GM18505 (cell line): Measurements from ENCODE around the gene GPR25.

Experiments
- ATAC-seq: cut with Tn5 transposase; IDR thresholded peaks from one replicate; pipeline ENCODE4 v1.9.1; 2021; ENCODE audit not compliant: unreplicated experiment
- POLR2A ChIP-seq: IDR thresholded peaks from 4 replicates; pipeline ENCODE4 v1.6.1; 2011; ENCODE audit warnings: borderline replicate concordance; ENCODE audit not compliant: insufficient read depth, insufficient read length; ENCODE audit errors: extremely low read depth

The GPR25 gene

GRCh38 chr1:200862713-200863415 is 9.9 kb upstream of the GPR25 start:
- TF ChIP-seq POLR2A = no peak
- ATAC-seq = no peak

- no peak for TF ChIP-seq POLR2A
Measured at GRCh38 chr1:200866116-200866515, 6.7 kb upstream of the GPR25 start.

GRCh38 chr1:200866521-200866920 is 6.3 kb upstream of the GPR25 start:
- TF ChIP-seq POLR2A = no peak
- ATAC-seq = peak; percentile 84

More at GRCh38 chr1:200866116-200866515, 6.7 kb upstream of the GPR25 start:
- no peak for ATAC-seq

- ATAC-seq = no peak
- TF ChIP-seq POLR2A = no peak
Measured at GRCh38 chr1:200867018-200867811, 5.6 kb upstream of the GPR25 start.

- TF ChIP-seq POLR2A = no peak
- ATAC-seq = no peak
Measured at GRCh38 chr1:200869376-200869752, 3.4 kb upstream of the GPR25 start.

- no peak for ATAC-seq
- TF ChIP-seq POLR2A = peak; percentile 39
Measured at GRCh38 chr1:200869753-200870391, 2.9 kb upstream of the GPR25 start.

- ATAC-seq = no peak
- TF ChIP-seq POLR2A = no peak
Measured at GRCh38 chr1:200873116-200873670, 412 bp downstream of the GPR25 start.

GRCh38 chr1:200873671-200874397 is 1.1 kb downstream of the GPR25 start:
- no peak for ATAC-seq
- no peak for TF ChIP-seq POLR2A

GRCh38 chr1:200874694-200875093 is 1.9 kb downstream of the GPR25 start:
- TF ChIP-seq POLR2A = no peak
- ATAC-seq = no peak

GRCh38 chr1:200875416-200875815 is 2.6 kb downstream of the GPR25 start:
- no peak for TF ChIP-seq POLR2A
- no peak for ATAC-seq

- ATAC-seq = no peak
- no peak for TF ChIP-seq POLR2A
Measured at GRCh38 chr1:200877010-200877409, 4.2 kb downstream of the GPR25 start.

GRCh38 chr1:200877839-200878551 is 5.2 kb downstream of the GPR25 start:
- ATAC-seq = peak; percentile 68
- TF ChIP-seq POLR2A = no peak
